DND-41 (cell line): ENCODE results near the gene INMT.

Experiments
- CTCF ChIP-seq: IDR thresholded peaks from 2 replicates; pipeline ENCODE4 v1.5.1; 2012; ENCODE audit warnings: borderline replicate concordance, low read length, moderate library complexity, mild to moderate bottlenecking; ENCODE audit not compliant: poor library complexity, severe bottlenecking; ENCODE audit errors: extremely low read depth
- EZH2 ChIP-seq: IDR thresholded peaks from 3 replicates; pipeline ENCODE4 v1.6.1; 2012; ENCODE audit warnings: borderline replicate concordance, low read depth, mild to moderate bottlenecking, moderate library complexity, low read length, inconsistent platforms; ENCODE audit not compliant: severe bottlenecking

GRCh38 chr7:30799206-30799975 is 47.5 kb downstream of the INMT start:
- no peak for TF ChIP-seq CTCF
- no peak for TF ChIP-seq EZH2
